AG09309 (cell line): ENCODE data around the gene ULK1.

Experiments
- DNase-seq: peaks from one replicate; pipeline ENCODE4 v3.0.0-alpha.2; 2010; ENCODE audit warnings: low read depth
- H3K4me3 ChIP-seq: 2 replicates; pipeline ENCODE4 v1.5.1; 2011; ENCODE audit warnings: mild to moderate bottlenecking, low read depth, low read length, moderate library complexity; ENCODE audit not compliant: control insufficient read depth
- CTCF ChIP-seq: IDR thresholded peaks from 2 replicates; pipeline ENCODE4 v1.5.1; 2011; ENCODE audit warnings: mild to moderate bottlenecking, low read depth, low read length, inconsistent platforms; ENCODE audit not compliant: insufficient read depth, control insufficient read depth; ENCODE audit errors: missing control alignments

The ULK1 gene

DNA sequence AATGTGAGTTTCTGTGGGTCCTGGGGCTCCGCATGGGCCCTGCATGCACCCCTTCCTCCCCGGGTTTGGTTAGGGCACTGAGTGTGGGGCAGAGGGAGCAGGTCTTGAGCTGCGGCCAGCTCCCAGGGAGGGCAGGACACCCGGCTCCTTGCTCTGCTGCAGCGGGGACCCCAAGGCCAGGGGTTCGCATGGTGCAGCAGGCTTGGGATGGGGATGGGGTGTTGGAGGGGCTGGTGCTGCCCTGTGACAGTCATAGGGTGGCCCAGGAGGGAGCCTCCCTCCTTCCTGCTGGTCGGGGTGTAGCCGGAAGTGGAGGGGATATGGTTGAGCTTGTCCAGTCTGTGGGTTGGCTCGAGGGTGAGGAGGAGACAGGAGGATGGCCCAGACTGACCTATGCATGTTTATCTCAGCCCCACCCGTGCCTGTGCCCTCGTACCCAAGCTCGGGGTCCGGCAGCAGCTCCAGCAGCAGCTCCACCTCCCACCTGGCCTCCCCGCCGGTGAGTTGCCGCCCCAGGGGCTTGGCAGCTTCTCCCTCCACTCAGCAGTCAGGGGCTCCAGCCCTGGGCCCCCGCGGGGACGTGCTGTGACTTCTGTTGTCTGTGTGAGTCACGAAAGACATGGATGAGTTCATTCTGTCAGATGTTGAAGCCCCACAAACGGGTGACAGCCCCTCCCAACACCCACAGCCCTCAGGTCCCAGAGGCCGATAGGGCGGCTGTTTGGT, 16.0 kb downstream of the ULK1 start:
- no peak for TF ChIP-seq CTCF
- DNase-seq, result no peak
- H3K4me3 ChIP-seq, result no peak overlapping the region

GRCh38 chr12:131911028-131911650, 16.7 kb downstream of the ULK1 start:
- TF ChIP-seq CTCF, result no peak
- no peak for DNase-seq

GRCh38 chr12:131911851-131912477, 17.5 kb downstream of the ULK1 start:
- no peak for TF ChIP-seq CTCF
- DNase-seq, result no peak
- no peak overlapping the region for H3K4me3 ChIP-seq

More at GRCh38 chr12:131911028-131911650, 16.7 kb downstream of the ULK1 start:
- H3K4me3 ChIP-seq, result no peak overlapping the region

GRCh38 chr12:131912518-131913274, 18.3 kb downstream of the ULK1 start:
- TF ChIP-seq CTCF, result no peak
- H3K4me3 ChIP-seq, result no peak overlapping the region
- no peak for DNase-seq

GRCh38 chr12:131913666-131914065, 19.2 kb downstream of the ULK1 start:
- DNase-seq, result no peak
- no peak overlapping the region for H3K4me3 ChIP-seq
- TF ChIP-seq CTCF, result no peak

DNA sequence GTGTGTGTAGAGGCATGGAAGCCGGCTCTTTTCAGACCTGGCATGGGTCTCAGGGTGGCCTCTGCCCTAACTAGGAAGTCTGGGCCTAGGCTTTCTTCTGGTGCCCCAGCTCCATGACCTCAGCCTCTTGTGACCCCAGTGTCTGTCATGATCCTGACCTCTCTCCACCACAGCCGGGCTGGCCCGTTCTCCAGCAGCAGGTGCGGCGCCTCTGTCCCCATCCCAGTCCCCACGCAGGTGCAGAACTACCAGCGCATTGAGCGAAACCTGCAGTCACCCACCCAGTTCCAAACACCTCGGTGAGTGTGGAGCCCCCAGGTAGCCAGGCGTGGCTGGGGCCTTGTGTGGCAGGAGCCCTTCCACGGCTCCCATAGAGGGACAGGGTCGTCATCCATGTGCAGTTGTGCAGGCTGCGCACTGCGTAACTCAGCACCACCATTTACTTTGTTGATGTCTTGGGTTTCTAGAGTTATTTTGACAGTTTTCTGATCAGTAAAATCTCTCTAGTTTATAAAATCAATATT, 19.8 kb downstream of the ULK1 start:
- no peak for DNase-seq
- no peak for TF ChIP-seq CTCF
- H3K4me3 ChIP-seq, result no peak overlapping the region
